HepG2 (cell line): ENCODE measurements around the gene IQCC. TPM values are rescaled to one million over a fixed set of nuclear protein-coding genes. Genes with fewer than 3 reads are reported as not detected.

Experiments
- KLF15 ChIP-seq: sonication (generic); formaldehyde crosslinking; IDR thresholded peaks from 2 replicates; pipeline ENCODE4 v1.8.1; 2023; ENCODE audit warnings: borderline replicate concordance, mild to moderate bottlenecking, inconsistent platforms, missing genetic modification reagents, mixed read lengths
- MEIS1 ChIP-seq: sonication (generic); formaldehyde crosslinking; IDR thresholded peaks from 2 replicates; pipeline ENCODE4 v1.9.0; 2021; ENCODE audit warnings: mild to moderate bottlenecking, missing genetic modification reagents, moderate library complexity, borderline replicate concordance
- PCBP1 ChIP-seq: fragments of 200-400 bp; formaldehyde crosslinking; IDR thresholded peaks from 2 replicates; pipeline ENCODE4 v1.6.1; 2017; ENCODE audit warnings: mild to moderate bottlenecking, low read depth, low read length, borderline replicate concordance
- PHF20 ChIP-seq: sonication (generic); formaldehyde crosslinking; IDR thresholded peaks from 2 replicates; pipeline ENCODE4 v1.5.0; 2020; ENCODE audit warnings: mild to moderate bottlenecking, missing genetic modification reagents
- REL ChIP-seq: sonication (generic); formaldehyde crosslinking; conservative IDR thresholded peaks from 2 replicates; pipeline ENCODE4 v1.8.0; 2022; ENCODE audit warnings: mild to moderate bottlenecking, missing genetic modification reagents, moderate library complexity
- SP4 ChIP-seq: sonication (generic); formaldehyde crosslinking; IDR thresholded peaks from 2 replicates; pipeline ENCODE4 v1.8.1; 2023; ENCODE audit warnings: mild to moderate bottlenecking, missing genetic modification reagents
- ZNF232 ChIP-seq: sonication (generic); formaldehyde crosslinking; IDR thresholded peaks from 2 replicates; pipeline ENCODE4 v1.4.0; 2020; ENCODE audit warnings: missing genetic modification reagents, borderline replicate concordance
- ZNF264 ChIP-seq: sonication (generic); formaldehyde crosslinking; IDR thresholded peaks from 2 replicates; pipeline ENCODE4 v1.4.0; 2020; ENCODE audit warnings: missing genetic modification reagents
- ZSCAN22 ChIP-seq: sonication (generic); formaldehyde crosslinking; IDR thresholded peaks from 2 replicates; pipeline ENCODE4 v1.4.0; 2020; ENCODE audit warnings: mild to moderate bottlenecking, missing genetic modification reagents
- polyA plus RNA-seq, 8 experiments: library from polyadenylated mRNA; depleted of rRNA in 3 of 8; stranded (reverse) in 7 of 8; unstranded in 1 of 8; fragments of >200 nt; fragmentation: Illumina TruSeq in 4 of 8; extraction: Trizol in 4 of 8; gene quantifications; 2 replicates each; pipeline versions ENCODE4 v1.2.1 to v1.2.3, GENCODE V29; 2011 to 2016; ENCODE audit warnings: low read depth in 4 of 8, missing spikeins in 1 of 8, mixed read lengths in 1 of 8; ENCODE audit not compliant: insufficient read depth in 1 of 8
- total RNA-seq, 5 experiments: library from RNA; depleted of rRNA; stranded (reverse); fragments of >200 nt; fragmentation: Illumina TruSeq; extraction: Trizol; gene quantifications; 2 replicates each; pipeline ENCODE4 v1.2.3, GENCODE V29; 2016; ENCODE audit warnings: low read depth in 1 of 5
- TF ChIP-seq, protein P1 (sequence below): sonication (generic); formaldehyde crosslinking; IDR thresholded peaks from 2 replicates; pipeline ENCODE4 v1.8.1; 2023; ENCODE audit warnings: mild to moderate bottlenecking, missing genetic modification reagents
- TF ChIP-seq, protein P2 (sequence below): sonication (generic); formaldehyde crosslinking; IDR thresholded peaks from 2 replicates; pipeline ENCODE4 v1.8.0; 2022; ENCODE audit warnings: missing genetic modification reagents, mild to moderate bottlenecking, moderate library complexity, borderline replicate concordance

Gene IQCC
- total and polyA plus RNA-seq, 2 of the 13 experiments (the other 11 are each of a cell fraction or from before 2014, with no cell fraction given): 1.7 to 3.0 TPM

DNA sequence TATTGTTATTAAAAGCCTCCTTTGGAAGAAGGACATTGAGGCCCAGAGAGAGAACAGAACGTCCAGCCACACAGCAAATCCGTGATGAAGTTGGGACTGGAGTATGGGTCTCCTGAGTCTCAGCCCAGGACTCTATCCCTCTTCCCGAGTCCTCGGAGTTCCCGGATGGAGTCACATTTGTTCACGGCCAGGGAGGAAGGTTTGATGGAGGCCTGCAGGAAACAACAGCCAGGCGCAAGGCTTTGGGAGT, 26.4 kb upstream of the IQCC start (continued):
- no peak for TF ChIP-seq PHF20 (CRISPR knock-in tag)
- no peak for TF ChIP-seq ZNF264 (CRISPR knock-in tag)
- TF ChIP-seq ZNF232 (CRISPR knock-in tag): no peak
- TF ChIP-seq, protein P1, sequence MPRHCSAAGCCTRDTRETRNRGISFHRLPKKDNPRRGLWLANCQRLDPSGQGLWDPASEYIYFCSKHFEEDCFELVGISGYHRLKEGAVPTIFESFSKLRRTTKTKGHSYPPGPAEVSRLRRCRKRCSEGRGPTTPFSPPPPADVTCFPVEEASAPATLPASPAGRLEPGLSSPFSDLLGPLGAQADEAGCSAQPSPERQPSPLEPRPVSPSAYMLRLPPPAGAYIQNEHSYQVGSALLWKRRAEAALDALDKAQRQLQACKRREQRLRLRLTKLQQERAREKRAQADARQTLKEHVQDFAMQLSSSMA (CRISPR knock-in tag): 0 out of 2 replicates have a peak, but pooled peaks have one; percentile 59
- 0 out of 2 replicates have a peak, but pooled peaks have one; percentile 40 for TF ChIP-seq ZSCAN22
- TF ChIP-seq, protein P2, sequence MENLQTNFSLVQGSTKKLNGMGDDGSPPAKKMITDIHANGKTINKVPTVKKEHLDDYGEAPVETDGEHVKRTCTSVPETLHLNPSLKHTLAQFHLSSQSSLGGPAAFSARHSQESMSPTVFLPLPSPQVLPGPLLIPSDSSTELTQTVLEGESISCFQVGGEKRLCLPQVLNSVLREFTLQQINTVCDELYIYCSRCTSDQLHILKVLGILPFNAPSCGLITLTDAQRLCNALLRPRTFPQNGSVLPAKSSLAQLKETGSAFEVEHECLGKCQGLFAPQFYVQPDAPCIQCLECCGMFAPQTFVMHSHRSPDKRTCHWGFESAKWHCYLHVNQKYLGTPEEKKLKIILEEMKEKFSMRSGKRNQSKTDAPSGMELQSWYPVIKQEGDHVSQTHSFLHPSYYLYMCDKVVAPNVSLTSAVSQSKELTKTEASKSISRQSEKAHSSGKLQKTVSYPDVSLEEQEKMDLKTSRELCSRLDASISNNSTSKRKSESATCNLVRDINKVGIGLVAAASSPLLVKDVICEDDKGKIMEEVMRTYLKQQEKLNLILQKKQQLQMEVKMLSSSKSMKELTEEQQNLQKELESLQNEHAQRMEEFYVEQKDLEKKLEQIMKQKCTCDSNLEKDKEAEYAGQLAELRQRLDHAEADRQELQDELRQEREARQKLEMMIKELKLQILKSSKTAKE: no peak
- TF ChIP-seq MEIS1: peak; percentile 74; the same call in 1 of the 2 replicates
- TF ChIP-seq PCBP1: no peak
- no peak for TF ChIP-seq KLF15 (CRISPR knock-in tag)
- TF ChIP-seq SP4 (CRISPR knock-in tag): no peak
- 0 out of 2 replicates have a peak, but pooled peaks have one; percentile 1 for TF ChIP-seq REL
